NT2/D1 (cell line): ENCODE data around the gene SNTG2.

Experiments used
- SUZ12 ChIP-seq: IDR thresholded peaks from 2 replicates; pipeline ENCODE4 v1.6.1; 2011; ENCODE audit not compliant: insufficient read length, insufficient read depth; ENCODE audit errors: extremely low read depth
- YY1 ChIP-seq: IDR thresholded peaks from 2 replicates; pipeline ENCODE4 v1.6.1; 2011; ENCODE audit not compliant: insufficient read length, insufficient read depth

DNA sequence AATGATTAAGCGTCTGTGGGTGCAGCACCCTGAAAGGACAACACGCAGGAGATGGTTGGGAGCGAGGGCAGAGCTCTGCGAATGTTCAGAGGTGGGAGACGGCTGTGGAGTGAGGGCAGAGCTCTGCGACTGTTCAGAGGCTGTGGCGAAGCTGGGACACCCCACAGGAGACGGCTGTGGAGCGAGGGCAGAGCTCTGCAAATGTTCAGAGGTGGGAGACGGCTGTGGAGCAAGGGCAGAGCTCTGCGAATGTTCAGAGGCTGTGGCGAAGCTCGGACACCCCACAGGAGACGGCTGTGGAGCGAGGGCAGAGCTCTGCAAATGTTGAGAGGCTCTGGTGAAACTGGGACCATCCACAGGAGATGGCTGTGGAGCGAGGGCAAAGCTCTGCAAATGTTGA, 40.0 kb upstream of the SNTG2 start:
- TF ChIP-seq SUZ12 (no peak), YY1 (no peak)
